GM18867 (cell line): Measurements from ENCODE around the gene KCNJ12.
"Not testable (repeated sequence)": the region's sequence is repeated elsewhere in the genome, so short reads cannot be mapped to it uniquely, and the experiment has no call there.

Source experiments
- ATAC-seq: cut with Tn5 transposase; IDR thresholded peaks from one replicate; pipeline ENCODE4 v1.9.1; 2021; ENCODE audit warnings: mild to moderate bottlenecking, moderate library complexity; ENCODE audit not compliant: unreplicated experiment

KCNJ12 gene

GRCh38 chr17:21376081-21376758 is at the start of gene KCNJ12:
Gene KCNJ12 (plus strand): TSS chr17:21376357. CDS start chr17:21415343, 38,986 bp downstream.
- ATAC-seq: no peak

GRCh38 chr17:21327921-21328320 is 48.2 kb upstream of the KCNJ12 start:
- not testable (repeated sequence) for ATAC-seq

- not testable (repeated sequence) for ATAC-seq
Measured at GRCh38 chr17:21328778-21329177, 47.4 kb upstream of the KCNJ12 start.

- ATAC-seq: no peak
Measured at GRCh38 chr17:21330436-21331160, 45.6 kb upstream of the KCNJ12 start.

- ATAC-seq: not testable (repeated sequence)
Measured at GRCh38 chr17:21336541-21337294, 39.4 kb upstream of the KCNJ12 start.

- ATAC-seq: not testable (repeated sequence)
Measured at GRCh38 chr17:21337981-21338625, 38.1 kb upstream of the KCNJ12 start.

GRCh38 chr17:21339011-21339410 is 37.1 kb upstream of the KCNJ12 start:
- no peak for ATAC-seq

GRCh38 chr17:21339571-21339970 is 36.6 kb upstream of the KCNJ12 start:
- ATAC-seq: not testable (repeated sequence)

GRCh38 chr17:21340407-21340806 is 35.8 kb upstream of the KCNJ12 start:
- ATAC-seq: not testable (repeated sequence)

- ATAC-seq: not testable (repeated sequence)
Measured at GRCh38 chr17:21341279-21341678, 34.9 kb upstream of the KCNJ12 start.

GRCh38 chr17:21341925-21342540 is 34.1 kb upstream of the KCNJ12 start:
- not testable (repeated sequence) for ATAC-seq

- ATAC-seq: not testable (repeated sequence)
Measured at GRCh38 chr17:21343061-21343949, 32.9 kb upstream of the KCNJ12 start.

- not testable (repeated sequence) for ATAC-seq
Measured at GRCh38 chr17:21344801-21345200, 31.4 kb upstream of the KCNJ12 start.

GRCh38 chr17:21345236-21345635 is 30.9 kb upstream of the KCNJ12 start:
- ATAC-seq: no peak

- not testable (repeated sequence) for ATAC-seq
Measured at GRCh38 chr17:21346107-21346506, 30.1 kb upstream of the KCNJ12 start.

- ATAC-seq: not testable (repeated sequence)
Measured at GRCh38 chr17:21346651-21347250, 29.4 kb upstream of the KCNJ12 start.

- not testable (repeated sequence) for ATAC-seq
Measured at GRCh38 chr17:21347660-21348059, 28.5 kb upstream of the KCNJ12 start.

- ATAC-seq: peak; percentile 69
Measured at GRCh38 chr17:21348081-21348925, 27.9 kb upstream of the KCNJ12 start.
